HUDEP-2 (cell line): ENCODE data around the gene QPCT.
"Not testable (repeated sequence)": the region's sequence is repeated elsewhere in the genome, so short reads cannot be mapped to it uniquely, and the experiment has no call there.

Source experiments
- DNase-seq, 76 experiments: peaks; one replicate each; lab custom pipeline; 2025; ENCODE audit not compliant: unreplicated experiment in 76 of 76; lab: John Stamatoyannopoulos, UW

QPCT gene

DNA sequence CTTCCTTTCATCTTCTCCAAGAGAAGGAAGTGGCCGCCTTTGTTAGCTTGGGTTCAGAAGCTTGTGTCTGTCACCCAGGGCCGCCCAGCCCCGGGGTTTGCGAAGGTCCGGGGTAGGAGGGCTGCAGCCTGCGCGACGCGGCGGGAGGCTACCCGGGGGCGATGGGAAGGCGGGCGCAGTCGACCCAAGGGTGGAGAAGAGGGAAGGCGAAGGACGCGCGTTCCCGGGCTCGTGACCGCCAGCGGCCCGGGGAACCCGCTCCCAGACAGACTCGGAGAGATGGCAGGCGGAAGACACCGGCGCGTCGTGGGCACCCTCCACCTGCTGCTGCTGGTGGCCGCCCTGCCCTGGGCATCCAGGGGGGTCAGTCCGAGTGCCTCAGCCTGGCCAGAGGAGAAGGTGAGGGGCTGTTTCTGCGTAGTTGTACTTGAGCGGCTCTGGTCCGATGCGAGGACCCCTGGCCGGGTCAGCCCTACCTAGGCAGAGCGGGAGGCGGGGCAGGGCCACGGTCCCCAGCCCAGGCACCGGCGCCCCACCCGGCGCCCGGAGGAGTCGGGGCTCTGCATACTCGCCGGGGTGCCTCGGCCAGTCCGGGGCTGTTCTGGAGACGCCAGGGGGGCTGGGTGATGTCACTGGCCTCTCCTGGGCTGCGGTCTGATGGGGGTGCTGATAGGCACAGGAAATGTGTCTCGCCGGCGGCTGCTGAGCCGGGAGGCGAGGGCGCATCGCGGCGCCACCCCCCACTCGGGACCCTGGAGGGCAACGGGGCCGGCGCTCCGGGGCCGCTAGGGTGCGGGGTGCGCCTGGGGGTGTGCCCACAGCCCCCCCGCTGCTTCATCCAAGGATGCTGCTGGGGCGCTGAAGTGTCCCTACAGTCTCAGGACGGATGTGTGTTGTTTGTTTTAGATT, at the start of gene QPCT:
TSS of gene QPCT (plus strand) at position 178 of the 909 bp plus-strand sequence. CDS start at position 280, 102 bp downstream.
- DNase-seq: no peak

DNA sequence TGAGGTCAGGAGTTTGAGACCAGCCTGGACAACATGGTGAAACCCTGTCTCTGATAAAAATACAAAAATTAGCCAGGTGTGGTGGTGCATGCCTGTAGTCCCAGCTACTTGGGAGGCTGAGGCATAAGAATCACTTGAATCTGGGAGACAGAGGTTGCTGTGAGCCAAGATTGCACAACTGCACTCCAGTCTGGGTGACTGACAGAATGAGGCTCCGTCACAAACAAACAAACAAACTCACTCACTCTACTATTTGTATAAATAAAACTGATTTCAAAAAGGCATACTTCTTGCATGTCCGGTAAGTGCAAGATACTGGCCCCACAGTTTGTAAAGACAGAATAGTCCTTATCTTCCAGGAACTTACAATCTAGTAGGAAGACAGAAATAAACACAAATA, 49.6 kb upstream of the QPCT start:
- not testable (repeated sequence) for DNase-seq

DNA sequence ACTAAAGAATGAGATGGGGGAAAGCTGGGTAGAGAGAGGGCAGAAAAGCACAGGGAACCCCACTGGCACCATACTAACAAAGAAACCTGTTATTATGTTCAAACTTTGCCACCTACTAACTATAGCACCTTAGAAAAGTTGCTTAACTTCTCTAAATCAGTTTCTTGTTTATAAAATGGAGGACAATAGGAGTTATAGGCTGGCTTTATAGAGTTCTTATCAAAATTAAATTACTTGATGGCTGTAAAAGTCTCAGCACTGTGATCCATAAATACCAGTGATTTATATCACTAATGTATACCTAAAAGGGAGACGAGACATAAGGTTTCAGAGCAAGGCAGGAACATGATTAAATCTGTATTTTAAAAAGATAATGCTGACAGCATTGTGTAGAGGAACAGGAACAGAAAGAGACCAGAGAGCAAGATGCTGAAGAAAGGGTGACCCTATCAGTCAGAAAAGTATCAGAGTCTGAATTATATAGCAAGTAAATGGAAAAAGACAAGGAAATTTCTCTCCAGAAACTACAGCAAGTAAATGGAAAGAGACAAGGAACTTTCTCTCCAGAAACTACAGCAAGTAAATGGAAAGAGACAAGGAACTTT, 48.9 kb upstream of the QPCT start:
- DNase-seq: no peak

GRCh38 chr2:37297632-37298031, 46.8 kb upstream of the QPCT start:
- DNase-seq: no peak

GRCh38 chr2:37300146-37300545, 44.3 kb upstream of the QPCT start:
- no peak for DNase-seq

DNA sequence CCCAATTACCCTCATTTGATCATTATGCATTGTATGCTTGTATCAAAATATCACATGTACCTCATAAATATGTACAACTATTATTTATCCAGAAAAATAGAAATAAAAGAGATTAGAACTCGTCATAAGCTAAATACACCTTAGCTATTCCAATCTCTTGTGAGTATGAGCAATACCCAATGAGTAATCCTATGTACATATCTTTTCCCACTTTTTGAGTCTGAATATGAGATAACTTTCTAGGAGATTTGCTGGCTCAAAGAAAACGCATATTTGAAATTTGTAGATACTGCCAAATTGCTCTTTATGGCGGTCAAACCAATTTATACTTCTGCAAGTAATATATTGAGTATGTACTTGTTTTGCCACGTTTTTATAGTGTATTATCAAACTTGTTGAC, 43.9 kb upstream of the QPCT start:
- DNase-seq: no peak

- no peak for DNase-seq
These were observed 43.0 kb upstream of the QPCT start for GRCh38 chr2:37301408-37301807.

DNA sequence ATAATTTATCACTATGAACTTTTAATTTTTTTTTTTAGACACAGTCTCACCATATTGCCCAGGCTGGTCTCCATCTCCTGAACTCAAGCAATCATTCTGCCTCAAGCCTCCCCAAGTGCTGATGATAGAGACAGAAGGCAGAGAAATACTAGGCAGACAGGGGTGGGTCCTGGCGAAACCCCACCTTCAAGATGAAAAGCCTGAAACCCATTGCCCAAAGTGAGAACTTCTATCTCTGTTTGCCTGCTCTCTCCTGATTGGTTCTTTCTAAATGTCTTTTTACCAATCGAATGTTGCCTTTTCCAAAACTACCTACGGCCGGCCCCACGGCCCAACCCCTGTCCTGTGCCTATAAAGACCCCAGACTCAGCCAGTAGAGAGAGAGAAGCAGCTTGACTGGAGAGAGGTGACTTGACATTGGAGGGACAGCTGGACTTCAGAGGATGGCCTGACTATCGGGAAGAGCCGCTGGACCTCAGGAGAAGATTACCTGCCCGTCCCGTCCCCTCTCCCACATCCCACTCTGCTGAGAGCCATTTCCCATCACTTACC, 41.7 kb upstream of the QPCT start:
- DNase-seq: no peak

DNA sequence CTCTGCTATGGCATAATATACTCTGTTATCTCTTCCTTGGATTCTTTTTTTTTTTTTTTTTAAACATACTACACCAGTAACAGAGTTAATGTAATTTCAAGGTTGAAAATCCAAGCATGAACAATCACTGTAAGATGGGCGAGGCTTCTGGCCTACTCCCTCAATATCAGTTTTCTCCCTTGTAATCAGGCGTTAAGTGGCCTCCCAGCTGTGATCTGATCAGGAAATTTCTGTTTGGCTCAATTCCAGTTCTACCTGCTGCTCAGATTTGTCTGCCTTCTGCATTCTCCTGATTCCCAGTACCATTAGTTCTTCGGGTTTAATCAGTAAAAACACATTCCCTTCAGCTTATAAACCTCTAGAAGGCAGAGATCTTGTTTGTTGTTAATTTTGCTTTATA, 38.4 kb upstream of the QPCT start:
- peak in 1 of 76 experiments; percentile 2 for DNase-seq

DNA sequence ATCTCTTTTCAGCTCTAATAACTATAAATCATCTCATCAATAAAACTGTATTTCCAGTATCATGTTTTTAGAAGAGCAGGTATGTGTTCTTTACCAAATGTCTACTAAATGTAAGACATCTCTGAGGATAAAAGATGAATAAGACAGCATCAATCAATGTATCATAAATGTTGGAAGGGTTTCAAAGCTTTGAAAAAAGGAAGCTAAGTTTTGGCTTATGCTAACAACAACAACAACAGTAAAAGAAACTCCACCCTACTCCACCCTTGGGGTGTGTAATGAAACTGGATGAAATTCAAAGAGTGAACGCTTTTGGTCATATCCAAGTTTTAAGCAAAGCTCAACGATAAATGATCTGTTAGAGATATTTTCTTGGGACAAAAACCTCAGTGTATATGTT, 36.9 kb upstream of the QPCT start:
- DNase-seq: no peak

DNA sequence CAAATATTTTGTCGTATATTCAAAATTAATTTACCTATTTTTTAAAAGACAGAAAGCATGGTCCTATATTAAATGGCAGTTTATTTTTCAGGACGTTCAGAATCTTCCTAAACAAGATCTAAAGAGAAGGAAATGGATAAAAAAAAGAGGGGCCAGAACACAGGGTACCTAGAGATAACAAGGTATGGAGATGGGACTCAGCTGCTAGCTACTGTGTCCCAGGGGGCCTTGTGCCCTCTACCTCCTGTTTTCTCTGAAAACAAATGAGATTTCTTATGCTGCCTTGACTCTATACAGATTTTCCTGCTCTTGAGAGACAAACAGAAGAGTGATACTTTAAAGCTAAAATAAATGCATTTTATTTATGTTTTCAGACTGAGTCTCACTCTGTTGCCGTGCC, 29.1 kb upstream of the QPCT start:
- DNase-seq: no peak

- no peak for DNase-seq
These were observed 28.2 kb upstream of the QPCT start for GRCh38 chr2:37316181-37316580.

DNA sequence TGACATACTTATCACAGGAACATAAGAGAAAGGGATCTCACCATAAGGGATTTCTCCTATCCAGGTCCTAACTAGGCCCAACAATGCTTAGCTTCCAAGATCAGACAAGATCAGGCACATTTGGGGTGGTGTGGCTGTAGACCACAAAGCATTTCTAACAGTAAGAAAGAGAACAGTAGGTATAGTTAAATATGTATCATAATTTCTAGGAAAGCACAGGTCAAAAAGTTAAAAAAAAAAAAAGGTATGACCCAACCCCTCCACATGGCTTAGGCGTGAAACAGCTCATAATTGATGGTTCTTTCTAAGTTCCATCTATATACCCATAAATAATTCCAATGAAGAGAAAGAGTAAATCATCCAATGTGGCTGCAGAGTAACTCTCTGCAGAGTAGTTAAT, 26.7 kb upstream of the QPCT start:
- no peak for DNase-seq

GRCh38 chr2:37318401-37318800, 26.0 kb upstream of the QPCT start:
- DNase-seq: no peak

GRCh38 chr2:37319754-37320609, 24.4 kb upstream of the QPCT start:
- DNase-seq: no peak

- no peak for DNase-seq
These were observed 23.3 kb upstream of the QPCT start for GRCh38 chr2:37321029-37321682.

GRCh38 chr2:37322368-37322767, 22.1 kb upstream of the QPCT start:
- DNase-seq: peak in 7 of 76 experiments; percentile 2 to 18 (median 12)

GRCh38 chr2:37323176-37323780, 21.2 kb upstream of the QPCT start:
- DNase-seq: no peak

DNA sequence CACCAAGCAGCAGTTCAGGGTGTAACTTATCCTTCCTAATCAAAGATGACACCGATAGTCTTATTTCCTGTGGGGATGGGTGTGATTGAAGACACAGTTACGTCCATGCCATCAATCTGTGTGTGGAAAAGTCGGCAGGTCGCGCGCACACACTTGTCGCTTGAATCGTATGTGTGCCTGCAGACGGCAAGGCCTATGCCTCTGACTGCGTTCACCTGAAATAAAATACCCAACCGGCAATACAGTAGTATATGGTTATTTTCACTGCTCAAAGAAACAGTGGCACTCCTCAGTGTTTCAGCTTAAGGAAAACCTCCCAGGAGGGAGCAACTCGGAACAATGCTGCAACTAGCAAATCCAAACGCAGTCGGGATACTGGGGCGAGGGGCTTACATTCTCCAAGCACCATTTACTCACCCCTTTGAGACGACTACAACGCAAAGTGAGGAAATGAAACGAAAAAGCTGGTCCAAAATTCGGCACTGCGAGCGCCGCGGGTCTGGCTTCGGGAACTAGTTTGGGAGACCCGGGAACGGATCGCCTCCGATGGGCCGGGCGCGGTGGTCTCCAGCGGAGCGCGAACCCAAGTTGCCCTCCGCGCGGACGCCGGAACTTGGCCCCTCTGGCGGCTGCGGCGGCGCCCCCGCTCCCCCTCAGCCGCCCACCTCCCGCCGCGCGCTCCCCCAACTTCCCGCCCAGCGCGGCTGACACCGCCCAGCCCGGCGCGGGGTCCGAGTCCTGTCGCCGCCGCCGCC, 20.5 kb upstream of the QPCT start:
- DNase-seq: peak in 1 of 76 experiments; percentile 6

DNA sequence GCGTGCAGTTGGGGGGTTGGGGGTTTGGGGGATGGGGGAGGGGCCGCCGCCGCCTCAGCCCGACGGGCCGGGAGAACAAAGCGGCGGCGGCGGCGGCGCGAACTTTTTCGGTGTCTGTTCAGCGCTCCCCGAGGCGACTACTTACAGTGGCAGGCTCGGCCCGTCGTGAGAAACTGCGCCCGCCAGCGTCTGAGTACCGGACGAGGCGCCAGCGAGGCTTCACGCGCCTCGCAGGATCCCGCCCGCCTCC, 20.0 kb upstream of the QPCT start:
- DNase-seq: peak in 14 of 76 experiments; percentile 4 to 38 (median 17)
